HT-29 (cell line): ENCODE results near the gene NDUFB3. TPM values are rescaled to one million over a fixed set of nuclear protein-coding genes. Genes with fewer than 3 reads are reported as not detected.

Experiments used
- DNase-seq: peaks from one replicate; pipeline ENCODE4 v3.0.0-alpha.2; 2015; ENCODE audit warnings: low spot score
- small RNA-seq: library from RNA; depleted of rRNA; stranded (forward); fragments of <200 nt; gene quantifications from one replicate; pipeline ENCODE3, GENCODE V24; 2014
- total RNA-seq: library from RNA; depleted of rRNA; stranded (reverse); fragments of >200 nt; shearing (Covaris generic); gene quantifications from 2 replicates; pipeline ENCODE4 v1.2.3, GENCODE V29; 2014; rRNA removed

Gene NDUFB3
- total RNA-seq, 1 experiment from 2014 or later: 75.3 TPM

- DNase-seq: no peak
Observed at GRCh38 chr2:201128033-201128432, 56.2 kb downstream of the NDUFB3 start.

GRCh38 chr2:201128933-201129505, 57.2 kb downstream of the NDUFB3 start:
- peak; percentile 82 for DNase-seq

GRCh38 chr2:201130524-201131186, 58.9 kb downstream of the NDUFB3 start:
- DNase-seq: no peak

- no peak for DNase-seq
Observed at GRCh38 chr2:201132518-201132917, 60.7 kb downstream of the NDUFB3 start.

Small RNA genes within 50 kb of the gene (small RNA-seq; reads per million reads assigned to genes)
- gene RNU6-1206P: not detected

Other genes with a start within 250 kb of the NDUFB3 start
- 32.2 and 39.1 TPM in 2 replicates for gene CLK1, start 207.3 kb upstream of the NDUFB3 start, total RNA-seq
- gene PPIL3, start 182.9 kb upstream of the NDUFB3 start, total RNA-seq: 18.5 and 27.4 TPM in 2 replicates
- gene NIF3L1, start 182.6 kb upstream of the NDUFB3 start, total RNA-seq: 31.6 and 38.3 TPM in 2 replicates
- gene ORC2, start 108.3 kb upstream of the NDUFB3 start, total RNA-seq: 8.8 and 11.0 TPM in 2 replicates
- gene HYCC2, start 330 bp upstream of the NDUFB3 start, total RNA-seq: 2.8 and 4.0 TPM in 2 replicates
- 30.6 and 41.2 TPM in 2 replicates for gene CFLAR, start 44.2 kb downstream of the NDUFB3 start, total RNA-seq
- gene CASP10, start 111.1 kb downstream of the NDUFB3 start, total RNA-seq: 2.5 and 6.3 TPM in 2 replicates
- 19.4 and 20.1 TPM in 2 replicates for gene CASP8, start 188.5 kb downstream of the NDUFB3 start, total RNA-seq